GM19468 (cell line): ENCODE data around the gene PPP2R5D.

Source experiments
- ATAC-seq: cut with Tn5 transposase; IDR thresholded peaks from one replicate; pipeline ENCODE4 v1.9.1; 2021; ENCODE audit warnings: mild to moderate bottlenecking, moderate library complexity, moderate number of reproducible peaks; ENCODE audit not compliant: unreplicated experiment; ENCODE audit errors: extremely low read depth

PPP2R5D gene

DNA sequence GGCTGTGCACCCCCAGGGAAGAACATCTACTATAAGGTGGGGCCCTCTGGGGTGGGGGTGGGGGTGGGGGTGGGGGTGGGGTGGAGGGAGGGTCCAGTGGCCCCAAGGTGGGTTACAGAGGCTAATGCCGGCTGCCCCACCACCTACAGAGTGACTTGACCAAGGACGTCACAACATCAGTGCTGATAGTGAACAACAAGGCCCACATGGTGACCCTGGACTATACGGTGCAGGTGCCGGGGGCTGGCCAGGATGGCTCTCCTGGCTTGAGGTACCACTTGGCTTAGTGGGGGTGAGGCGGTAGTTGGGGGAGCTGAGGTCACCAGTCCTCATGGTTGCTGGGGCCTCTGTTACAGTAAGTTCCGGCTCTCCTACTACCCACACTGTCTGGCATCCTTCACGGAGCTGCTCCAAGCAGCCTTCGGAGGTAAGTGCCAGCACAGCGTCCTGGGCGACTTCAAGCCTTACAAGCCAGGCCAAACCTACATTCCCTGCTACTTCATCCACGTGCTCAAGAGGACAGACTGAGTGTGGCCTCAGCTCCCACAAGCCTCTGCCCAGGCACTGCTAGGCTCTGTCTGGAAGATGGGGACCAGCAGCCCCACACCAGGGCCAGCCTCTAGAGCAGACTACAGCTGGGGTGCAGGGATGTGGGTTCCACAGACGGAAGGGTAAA is 21.1 kb upstream of the PPP2R5D start:
- no peak for ATAC-seq

DNA sequence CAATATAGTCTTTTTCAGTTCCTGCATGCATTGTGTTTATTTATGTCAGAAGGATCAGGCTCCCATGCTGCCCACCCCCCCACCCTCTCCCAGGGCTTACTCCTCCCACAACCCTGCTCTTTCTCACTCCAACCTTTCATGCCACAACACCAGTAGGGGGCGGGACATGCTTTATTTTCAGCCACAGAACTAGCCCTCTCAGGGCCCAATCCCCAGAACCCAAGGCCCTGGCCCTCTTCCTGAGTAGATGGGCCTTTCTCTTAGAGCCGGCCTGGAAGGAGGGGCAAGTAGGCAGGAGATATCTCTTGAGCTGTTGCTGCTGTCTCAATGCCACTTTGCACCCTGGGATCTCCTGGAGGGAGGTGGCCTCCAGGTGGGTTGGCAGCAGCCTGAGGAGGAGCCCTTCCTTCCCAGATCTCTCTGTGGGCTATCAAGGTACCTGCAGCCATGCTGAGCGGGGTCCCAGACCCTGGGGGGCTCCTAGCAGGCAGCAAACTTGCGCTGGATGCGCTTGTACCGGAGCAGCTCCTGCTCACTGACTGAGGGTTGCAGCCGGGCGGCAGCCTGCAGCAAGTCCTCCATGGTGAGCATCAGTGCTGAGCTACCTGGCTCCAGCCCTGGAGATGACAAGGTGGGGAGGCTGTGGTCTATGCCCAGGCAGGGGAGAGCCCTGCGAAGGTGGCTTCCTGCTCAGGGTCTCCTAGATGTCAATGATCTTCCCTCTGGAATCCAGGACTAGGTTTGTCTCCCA is 20.3 kb upstream of the PPP2R5D start:
- ATAC-seq = no peak

DNA sequence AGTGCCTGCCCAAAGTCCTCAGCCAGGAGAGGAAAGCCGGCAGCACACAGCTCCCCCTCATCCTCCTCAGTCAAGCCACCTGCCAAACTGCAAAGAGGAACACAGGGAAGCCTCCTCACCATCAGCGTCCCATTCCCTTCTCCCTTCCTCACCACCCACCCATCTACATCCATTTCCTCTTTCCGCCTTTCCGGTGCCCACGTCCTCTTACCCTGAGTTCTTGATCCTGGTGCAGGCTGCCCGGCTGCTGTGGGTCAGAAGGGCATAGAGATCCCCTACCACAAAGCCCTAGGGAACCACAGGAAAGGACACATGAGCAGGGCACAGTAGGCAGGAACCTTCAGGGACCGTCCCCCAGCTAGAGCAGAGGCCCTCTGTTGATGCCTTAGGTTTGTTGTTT is 17.8 kb upstream of the PPP2R5D start:
- no peak for ATAC-seq

DNA sequence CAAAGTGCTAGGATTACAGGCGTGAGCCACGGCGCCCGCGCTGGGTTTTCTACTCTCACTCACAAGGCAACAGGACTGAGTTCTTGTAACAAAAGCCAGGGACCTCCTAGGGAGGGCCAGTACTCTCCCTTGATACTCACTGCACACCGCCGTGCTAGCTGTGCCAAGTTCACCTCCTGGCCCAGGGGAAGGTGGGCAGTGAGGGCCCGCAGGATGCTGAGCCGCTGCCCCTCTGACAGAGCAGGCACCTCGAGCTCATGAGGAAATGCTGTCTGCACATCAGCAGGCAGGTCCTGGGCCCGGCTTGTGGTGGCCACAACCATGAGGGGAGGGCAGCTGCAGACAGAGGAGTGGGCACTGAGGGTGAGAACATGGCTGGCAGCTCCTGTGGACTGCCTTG is 17.1 kb upstream of the PPP2R5D start:
- ATAC-seq = no peak

DNA sequence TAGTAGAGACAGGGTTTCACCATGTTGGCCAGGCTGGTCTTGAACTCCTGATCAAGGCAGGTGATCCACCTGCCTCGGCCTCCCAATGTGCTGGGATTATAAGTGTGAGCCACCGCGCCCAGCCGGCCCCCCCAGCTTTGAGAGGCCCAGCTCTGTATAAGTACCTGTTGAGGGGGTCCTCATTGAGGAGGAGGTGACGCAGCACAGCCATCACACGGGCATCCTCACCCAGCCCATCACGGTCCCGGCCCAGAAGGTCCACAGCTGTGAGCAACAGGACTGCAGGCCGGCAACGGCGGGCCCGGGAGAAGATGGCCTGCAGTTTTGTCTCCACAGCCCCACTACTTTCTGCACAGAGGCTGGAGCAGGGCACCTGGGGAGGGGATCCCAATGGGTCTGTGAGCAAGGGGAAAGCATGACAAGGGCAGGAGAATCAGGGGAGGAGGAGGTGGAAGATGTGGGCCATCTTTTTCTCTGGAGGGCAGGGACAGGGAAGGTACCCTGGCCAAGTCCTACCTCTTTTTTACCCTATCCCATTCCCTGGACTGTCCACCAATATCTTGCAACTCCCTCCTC is 16.2 kb upstream of the PPP2R5D start:
- no peak for ATAC-seq

DNA sequence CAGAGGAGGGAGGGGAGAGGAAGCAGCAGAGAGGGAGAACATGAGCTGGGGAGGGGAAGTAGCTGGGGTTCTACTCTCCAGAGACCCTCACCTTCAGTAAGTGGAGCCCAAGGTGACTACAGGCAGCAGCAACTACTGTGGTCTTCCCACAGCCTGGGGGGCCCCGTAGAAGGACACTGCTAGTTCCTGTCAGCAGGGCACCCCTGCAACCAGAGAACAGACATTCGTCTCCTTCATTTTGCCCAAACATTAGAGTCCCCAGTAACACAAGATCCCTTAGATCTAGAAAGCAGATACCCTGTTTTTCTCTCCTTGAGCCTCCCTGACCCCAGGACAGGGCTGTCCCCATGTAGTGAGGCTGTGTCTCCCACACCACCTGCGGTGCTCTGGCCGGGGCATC is 15.6 kb upstream of the PPP2R5D start:
- no peak for ATAC-seq

DNA sequence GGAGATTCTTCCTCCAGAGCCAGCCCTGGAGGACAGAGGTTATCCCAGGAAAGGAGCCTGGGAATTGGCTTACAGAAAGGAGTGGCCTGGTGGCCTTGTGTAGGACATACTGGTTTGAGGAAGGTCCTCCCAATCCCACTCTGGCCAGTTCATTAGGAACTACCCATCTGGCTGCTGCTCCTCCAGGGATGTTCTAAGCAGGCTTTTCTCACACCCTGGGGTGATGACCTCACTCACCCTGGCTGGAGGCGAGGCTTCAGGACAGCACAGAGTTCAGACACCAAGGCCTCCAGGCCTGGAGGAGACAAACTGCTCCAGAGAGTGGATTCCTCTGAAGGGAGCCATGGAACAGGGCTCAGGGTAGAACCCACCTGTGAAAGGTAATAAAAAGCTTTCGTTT is 14.9 kb upstream of the PPP2R5D start:
- no peak for ATAC-seq

DNA sequence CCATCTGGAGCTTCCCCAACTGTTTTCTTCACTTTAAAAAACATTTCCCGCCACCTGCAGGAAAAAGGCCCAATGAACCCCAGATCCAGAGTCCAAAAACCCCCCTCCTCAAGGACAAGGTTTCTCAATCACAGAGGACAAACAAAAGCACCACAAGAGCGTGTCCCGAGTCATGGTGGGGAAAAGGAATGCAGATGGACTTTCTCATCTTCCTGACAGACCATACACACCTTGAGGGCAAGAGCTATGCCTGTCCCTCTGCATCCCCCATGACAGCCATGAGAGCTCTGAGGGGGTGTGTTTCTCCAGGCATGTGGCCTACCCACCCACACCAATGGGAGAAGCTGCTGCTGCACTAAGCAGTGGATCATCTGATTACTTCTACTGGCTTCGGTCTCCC is 14.4 kb upstream of the PPP2R5D start:
- no peak for ATAC-seq

DNA sequence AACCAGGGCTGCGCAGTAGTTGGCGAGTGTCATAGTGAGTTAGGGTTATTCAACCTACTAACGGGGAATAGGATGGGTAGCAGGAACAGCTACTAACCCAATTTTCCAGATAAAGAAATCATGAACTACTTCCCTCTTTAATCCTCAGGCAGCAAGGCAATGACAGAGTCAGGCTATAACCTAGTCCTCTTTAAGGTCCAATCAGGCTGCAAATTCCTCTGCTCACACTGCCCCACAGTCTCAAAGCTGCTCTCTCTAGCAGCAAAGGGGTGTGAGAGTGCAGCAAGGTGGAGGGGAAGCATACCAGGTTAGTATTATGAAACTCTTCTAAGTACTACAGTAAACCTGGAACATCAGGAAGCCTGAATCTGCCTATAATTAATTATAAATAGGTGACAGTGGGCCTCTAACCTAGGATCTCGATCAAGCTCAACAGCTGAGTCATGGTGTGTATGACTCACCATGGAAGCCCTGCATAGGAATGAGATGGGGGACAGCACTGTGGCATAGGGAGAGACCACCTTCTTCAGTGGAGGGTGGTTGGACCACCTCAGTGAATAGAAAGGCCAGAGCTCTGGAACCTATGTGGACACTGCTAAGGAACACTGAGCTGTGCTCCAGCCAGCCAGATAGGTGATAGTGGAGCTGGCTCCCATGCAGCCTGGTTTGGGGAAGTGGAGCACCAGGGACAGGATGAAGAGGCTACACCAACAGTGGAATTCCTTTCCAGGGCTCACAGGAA is 13.3 kb upstream of the PPP2R5D start:
- ATAC-seq = no peak

DNA sequence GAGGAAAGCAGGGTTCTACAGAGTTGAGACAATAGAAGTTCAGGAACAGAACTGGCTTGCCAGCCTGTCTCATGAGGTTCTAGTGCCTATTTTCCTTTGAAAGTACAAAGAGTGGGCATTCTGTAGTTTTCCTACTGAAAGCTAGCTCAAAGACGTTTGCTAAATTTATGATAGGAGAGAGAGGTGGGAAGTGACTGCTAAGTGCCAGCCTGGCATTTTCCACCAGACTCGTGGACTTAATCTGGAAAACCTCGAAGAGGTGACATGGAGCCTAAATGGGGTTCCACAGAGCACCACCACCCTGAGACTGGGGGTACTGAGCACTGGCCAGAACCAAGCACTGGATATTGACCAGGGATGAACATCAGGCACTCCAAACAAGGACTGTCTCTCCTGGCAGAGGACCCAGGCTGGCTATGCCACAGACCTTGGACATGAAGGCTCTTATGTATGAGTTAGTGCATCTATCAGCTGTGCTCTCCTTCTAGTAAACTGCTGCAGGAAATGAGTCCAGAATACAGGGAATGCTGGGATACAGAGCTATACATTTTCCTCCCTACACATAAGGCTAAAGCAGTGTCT is 12.5 kb upstream of the PPP2R5D start:
- no peak for ATAC-seq

DNA sequence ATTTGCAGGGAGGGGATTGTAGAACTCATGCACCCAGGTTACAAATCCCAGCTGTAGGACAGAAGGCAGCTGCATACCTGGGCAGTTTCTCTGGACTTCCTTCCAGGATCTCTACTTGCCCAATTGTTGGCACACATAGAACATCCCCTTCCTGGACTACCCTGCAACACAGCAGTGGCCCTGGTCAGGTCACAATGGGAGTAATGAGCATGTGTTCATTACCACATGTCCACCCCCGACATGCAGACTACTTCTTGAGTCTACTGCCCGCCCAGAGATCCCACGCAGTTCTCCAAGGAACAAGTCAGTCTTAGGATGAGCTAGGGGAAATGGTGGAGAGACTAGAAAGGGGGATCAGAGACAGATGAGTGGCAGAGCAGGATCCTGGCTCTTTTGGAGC is 10.4 kb upstream of the PPP2R5D start:
- no peak for ATAC-seq

DNA sequence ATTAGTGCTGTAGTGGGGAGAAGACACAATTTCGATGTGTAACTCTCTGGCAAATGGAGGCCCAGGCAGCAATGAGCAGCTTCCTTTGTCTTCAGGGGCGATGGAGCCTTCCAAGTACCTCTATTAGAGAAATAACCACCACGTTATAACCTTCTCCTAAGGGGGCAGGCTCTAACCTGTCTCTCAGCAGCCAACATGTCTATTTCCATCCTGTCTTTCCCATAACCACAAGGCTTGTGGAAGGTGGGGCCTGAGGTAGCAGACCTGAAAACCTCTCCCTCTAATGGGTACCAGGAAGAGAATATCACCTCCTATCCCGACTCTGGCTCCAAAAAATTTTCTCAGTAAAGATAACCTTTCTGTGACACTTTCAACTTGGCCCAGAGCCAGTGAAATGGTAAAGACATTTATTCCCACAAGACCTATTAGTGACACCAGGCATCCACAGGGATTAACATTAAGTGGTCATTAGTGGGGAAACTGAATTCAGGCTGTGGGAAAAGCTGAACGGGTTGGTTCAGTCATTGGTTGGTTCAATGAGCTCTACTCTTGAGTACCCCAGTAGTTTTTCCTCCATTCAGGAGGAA is 9.4 kb upstream of the PPP2R5D start:
- ATAC-seq = no peak

DNA sequence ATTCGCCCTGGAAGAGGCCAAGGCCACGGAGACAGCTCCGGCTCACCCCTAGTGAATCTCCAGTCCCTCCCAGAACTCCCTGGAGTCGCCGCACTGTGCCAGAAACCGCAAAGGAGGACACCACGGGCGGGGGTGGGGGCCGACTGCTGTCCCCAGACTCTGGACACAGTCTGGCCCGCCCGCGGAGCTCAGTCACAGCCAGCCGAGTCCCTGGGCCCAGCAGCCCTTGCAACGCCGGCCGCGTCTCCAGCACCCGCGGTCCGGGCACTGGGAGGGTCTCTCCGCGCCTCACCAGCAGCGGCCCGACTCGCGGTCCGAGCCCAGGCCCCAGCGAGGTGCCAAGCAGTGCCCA is 5.9 kb upstream of the PPP2R5D start:
- no peak for ATAC-seq

DNA sequence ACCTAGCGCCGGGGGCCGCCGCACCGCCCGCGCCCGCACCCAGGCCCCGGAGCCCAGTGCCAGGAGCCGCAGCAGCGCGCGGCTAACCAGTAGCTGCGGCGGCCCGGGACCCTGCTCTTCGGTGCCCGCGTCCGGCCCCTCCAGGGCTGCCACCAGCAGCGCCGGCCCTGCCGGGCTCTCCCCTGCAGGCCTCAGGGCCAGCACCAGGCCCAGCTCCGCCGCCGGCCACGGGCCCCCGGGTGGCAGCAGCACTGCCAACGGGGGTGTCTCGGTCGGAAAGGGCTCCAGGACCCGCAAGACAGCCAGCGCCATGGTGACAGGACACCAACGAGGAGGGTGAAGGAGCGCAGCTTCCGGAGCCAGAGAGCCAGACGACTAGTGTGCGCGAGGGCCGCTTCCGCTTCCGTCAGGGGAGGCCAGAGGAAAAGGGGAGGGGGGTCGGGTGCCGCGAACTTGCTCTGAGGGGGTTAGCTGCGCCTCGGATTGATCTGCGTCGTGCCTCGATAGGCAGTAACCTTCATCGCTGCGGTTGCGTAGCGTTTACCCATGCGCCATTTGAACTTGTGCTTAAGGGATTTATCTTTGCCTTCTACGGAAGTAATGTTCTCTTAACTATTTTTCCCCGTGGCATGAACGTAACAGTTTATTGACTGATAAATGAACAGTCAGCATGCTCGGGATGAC is 5.4 kb upstream of the PPP2R5D start, which contains the start of gene PEX6:
PEX6 (minus strand) TSS at position 343 of the 684 bp plus-strand sequence; CDS start at position 312, 31 bp downstream.
- peak; percentile 72 for ATAC-seq

DNA sequence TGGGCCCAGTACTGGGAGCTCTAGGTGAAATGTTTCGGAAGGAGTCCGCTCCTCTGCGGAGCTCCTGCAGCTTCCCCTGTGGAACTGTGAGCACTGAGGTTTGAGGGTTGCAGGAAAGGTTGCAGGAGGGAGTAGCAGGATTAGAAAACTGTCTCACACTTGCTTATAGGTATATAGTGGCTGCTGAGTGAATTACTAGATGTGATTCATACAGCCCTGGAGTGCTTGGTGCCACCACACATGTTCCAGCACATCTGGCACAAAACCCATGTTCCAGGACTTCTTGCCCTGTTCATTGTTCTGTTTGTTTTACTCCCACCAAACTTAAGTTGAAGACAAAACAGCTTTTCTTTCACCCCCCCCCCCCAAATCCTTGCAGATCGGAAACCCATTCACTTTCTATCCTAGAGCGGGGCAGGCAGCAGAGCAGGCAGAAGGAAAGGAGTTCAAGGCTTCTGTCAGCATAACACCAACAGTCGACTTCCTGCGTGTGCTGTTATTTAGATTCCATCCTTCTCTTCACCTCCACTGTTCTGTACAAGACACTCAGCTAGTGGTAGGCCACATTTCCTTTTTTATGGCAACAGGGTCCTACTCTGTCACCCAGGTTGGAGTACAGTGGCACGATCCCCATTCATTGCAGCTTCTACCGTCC is 4.7 kb upstream of the PPP2R5D start:
- ATAC-seq = no peak

DNA sequence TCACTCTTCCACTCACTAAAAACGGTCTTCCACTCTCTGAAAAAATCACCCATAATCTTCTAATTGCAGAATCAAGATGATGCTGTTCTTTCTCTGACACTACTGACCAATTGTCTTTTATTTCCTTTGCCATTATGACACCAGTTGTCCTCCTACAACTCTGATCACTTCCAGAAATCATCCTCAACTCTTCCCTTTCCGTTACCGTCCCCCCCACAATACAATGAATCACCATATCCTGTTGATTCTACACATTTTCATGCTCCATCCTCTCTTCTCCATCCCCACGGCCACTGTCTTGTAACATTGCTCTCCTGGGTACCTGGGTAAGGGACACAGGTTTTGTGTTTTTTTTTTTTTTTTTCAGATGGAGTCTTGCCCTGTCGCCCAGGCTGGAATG is 2.5 kb upstream of the PPP2R5D start:
- ATAC-seq = no peak

DNA sequence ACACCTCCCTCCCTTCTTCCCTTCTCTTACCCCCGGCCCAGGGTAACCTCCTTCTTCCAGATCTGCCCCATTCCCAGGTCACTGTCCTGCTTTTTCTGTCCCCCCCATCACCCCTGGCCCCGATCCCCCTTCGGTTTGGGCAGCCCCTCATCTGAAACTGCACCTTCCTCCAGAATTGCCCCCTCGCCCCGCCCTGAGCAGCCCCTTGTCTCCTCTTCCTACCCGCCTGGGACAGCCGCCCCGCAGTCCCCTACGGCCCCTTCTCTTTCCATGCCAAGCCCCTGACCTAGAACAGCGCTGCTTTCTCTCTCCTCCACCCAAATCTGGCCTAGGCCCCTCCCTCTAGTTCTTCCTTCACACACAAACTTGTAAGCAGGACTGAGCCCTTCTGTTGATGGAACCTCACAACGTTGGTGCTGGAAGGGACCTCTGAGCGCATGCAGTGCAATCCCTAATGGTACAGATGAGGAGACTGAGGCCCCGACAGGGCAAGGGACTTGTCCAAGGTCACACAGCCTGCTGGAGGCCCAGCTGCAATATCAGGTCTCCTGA is 630 bp downstream of the PPP2R5D start:
- ATAC-seq = no peak

DNA sequence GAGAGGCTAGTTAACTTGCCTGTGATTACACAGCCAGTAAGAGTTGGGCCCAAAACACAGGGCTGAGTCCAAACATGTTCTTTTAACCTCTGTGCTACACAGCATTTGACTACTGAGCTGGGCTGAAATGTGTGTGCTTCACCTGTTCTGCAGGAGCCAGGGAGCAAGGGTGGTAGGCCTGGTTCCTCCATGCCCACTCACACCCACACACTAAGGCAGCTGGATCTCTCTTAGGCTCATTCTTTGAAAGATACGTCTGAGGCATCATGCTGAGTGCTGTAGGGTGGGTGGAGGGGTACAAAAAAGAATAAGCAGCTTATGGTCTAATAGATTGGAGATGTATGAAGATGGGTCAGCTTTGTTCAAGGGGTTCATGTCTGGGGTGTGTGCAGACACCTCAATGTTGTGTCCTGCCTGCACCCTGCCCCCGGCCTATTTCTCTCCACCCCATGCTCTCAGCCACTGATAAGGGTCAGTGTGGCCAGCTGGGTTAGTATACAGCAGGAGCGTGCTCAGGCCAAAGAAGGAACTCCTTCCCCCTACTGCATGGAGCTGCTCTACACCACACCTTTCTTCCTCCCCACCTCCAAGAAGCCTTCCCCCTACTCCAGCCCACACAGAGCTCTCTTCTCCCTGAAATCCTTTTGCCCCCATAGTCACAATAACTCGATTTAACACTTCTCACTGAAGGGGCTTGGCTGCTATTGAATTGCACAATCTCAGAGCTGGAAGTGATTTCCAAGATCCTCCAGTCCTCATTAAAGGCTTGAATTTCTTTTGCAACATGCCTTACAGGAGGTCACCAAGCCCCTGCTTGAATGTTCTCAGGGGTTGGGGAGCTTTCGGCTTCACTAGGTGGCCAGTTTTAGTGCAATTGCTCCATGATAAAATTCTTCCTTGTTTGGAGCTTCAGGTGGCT is 3.4 kb downstream of the PPP2R5D start:
- ATAC-seq = no peak
